ENCODE results near the gene FOXE1.

DNA sequence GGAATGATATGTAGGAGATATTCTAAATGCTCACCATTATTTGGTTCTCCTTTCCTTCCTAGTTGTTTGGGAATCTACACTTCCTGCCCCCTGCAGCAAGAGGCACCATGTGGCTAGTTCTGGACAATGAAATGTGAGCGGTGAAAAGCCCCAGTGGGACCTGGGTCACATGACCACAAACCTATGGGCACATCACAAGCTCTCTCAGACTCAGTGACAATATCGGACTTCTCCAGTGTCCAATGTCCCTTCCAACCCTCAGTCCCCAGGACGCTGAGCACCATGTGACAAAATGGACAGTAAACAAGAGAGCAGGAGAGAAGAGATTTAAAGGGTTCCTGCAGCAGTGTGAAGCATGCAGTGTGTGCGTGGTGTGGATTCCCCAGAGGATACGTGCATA, 44.6 kb upstream of the FOXE1 start:
- TF ChIP-seq, protein P1, sequence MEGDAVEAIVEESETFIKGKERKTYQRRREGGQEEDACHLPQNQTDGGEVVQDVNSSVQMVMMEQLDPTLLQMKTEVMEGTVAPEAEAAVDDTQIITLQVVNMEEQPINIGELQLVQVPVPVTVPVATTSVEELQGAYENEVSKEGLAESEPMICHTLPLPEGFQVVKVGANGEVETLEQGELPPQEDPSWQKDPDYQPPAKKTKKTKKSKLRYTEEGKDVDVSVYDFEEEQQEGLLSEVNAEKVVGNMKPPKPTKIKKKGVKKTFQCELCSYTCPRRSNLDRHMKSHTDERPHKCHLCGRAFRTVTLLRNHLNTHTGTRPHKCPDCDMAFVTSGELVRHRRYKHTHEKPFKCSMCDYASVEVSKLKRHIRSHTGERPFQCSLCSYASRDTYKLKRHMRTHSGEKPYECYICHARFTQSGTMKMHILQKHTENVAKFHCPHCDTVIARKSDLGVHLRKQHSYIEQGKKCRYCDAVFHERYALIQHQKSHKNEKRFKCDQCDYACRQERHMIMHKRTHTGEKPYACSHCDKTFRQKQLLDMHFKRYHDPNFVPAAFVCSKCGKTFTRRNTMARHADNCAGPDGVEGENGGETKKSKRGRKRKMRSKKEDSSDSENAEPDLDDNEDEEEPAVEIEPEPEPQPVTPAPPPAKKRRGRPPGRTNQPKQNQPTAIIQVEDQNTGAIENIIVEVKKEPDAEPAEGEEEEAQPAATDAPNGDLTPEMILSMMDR (conservative IDR thresholded peaks at IDR 0.05; ENCODE audit: low read depth, low read length), result no peak
- no peak for TF ChIP-seq EZH2 (IDR thresholded peaks at IDR 0.05; ENCODE audit: borderline replicate concordance, low read depth, low read length, poor library complexity, severe bottlenecking)
